ENCODE measurements around the gene RAB8B. TPM values are rescaled to one million over a fixed set of nuclear protein-coding genes. Genes with fewer than 3 reads are reported as not detected.
A peak's percentile ranks its signal among the peaks of the same experiment; 100 is the strongest.

RAB8B gene
- total RNA-seq, 4 donors from 2014 or later, result 47.6 to 179 (median 67.1) TPM

DNA sequence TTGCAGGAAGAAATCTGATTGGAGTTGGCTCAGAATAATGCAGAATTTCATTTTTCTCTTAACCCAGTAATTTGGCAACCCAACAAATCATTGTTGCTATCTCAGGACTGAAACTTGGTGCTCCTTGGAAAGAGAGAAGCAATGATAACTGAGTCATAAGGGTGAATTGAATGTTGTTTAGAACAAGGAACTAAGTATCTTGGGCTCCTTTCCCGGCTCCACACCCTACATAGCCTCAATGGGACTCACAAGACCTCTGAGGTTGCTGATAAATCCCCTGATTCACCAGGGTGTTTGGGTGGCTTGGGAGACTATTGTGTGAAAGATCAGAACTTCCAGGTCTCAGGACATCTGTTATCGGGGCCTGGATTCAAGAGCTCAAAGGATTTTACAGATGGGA is 7.8 kb upstream of the RAB8B start:
- TF ChIP-seq, protein P1, sequence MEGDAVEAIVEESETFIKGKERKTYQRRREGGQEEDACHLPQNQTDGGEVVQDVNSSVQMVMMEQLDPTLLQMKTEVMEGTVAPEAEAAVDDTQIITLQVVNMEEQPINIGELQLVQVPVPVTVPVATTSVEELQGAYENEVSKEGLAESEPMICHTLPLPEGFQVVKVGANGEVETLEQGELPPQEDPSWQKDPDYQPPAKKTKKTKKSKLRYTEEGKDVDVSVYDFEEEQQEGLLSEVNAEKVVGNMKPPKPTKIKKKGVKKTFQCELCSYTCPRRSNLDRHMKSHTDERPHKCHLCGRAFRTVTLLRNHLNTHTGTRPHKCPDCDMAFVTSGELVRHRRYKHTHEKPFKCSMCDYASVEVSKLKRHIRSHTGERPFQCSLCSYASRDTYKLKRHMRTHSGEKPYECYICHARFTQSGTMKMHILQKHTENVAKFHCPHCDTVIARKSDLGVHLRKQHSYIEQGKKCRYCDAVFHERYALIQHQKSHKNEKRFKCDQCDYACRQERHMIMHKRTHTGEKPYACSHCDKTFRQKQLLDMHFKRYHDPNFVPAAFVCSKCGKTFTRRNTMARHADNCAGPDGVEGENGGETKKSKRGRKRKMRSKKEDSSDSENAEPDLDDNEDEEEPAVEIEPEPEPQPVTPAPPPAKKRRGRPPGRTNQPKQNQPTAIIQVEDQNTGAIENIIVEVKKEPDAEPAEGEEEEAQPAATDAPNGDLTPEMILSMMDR (IDR thresholded peaks at IDR 0.05), result no peak
- TF ChIP-seq POLR2A (IDR thresholded peaks at IDR 0.05), result no peak
- no peak for DNase-seq
- no peak overlapping the region for H3K4me3 ChIP-seq
- H3K27ac ChIP-seq, result no peak overlapping the region
- intact Hi-C loops (cut with DNase I; ENCODE audit: low total_unique reads), result no loop called here
- no peaks in the 10 kb centered on the region for H3K4me1 ChIP-seq
- H3K36me3 ChIP-seq, result no peaks in the 10 kb centered on the region
- no peaks in the 10 kb centered on the region for H3K9me3 ChIP-seq
- H3K27me3 ChIP-seq, result no peaks in the 10 kb centered on the region

DNA sequence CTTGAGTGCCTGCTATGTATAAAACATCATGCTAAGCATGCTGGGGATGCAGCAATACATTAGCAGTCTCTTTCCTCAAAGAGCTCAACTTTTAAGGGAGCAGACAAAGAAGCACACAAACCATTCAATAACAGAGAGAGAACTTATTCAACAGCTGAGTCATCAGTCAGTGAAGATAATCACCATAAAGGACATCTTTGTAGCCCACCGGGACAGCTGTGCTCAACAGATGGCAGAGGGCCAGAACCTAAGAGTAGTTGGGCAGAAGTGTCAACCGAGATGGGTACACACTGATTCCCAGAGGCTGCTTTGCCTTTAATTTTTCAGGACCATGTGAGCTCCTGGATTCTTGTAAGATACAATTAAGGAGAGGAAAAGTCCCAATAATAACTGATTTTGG is 4.2 kb upstream of the RAB8B start:
- Histone ChIP-seq H3K36me3 (no peaks in the 10 kb centered on the region), H3K4me1 (no peaks in the 10 kb centered on the region), H3K9me3 (no peaks in the 10 kb centered on the region), H3K4me3 (no peak overlapping the region), H3K27me3 (no peaks in the 10 kb centered on the region), H3K27ac (no peak overlapping the region)
- TF ChIP-seq, protein P1 (IDR thresholded peaks at IDR 0.05), result no peak
- TF ChIP-seq POLR2A (IDR thresholded peaks at IDR 0.05), result no peak
- intact Hi-C loops (cut with DNase I; ENCODE audit: low total_unique reads), result no loop called here
- DNase-seq, result no peak

DNA sequence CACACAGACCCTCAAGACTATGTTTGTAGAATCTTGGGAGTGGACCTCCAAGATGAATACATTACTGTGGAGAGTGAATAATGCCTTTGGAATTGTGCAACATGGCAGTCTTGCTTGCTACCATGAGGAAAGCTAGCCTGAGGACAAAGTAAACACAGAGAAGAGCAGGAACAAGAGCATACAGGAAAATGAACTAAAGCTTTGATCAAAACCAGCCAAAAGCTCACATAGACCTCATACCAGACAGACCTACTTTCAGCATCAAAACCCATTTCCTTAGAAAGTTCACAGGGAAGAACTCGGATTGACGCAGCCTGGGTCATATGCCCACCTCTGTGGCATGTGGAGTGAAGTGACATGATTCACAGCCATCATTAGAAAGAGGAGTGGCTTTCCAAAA is 3.3 kb upstream of the RAB8B start:
- no peak overlapping the region for H3K27ac ChIP-seq
- DNase-seq, result no peak
- H3K27me3 ChIP-seq, result no peaks in the 10 kb centered on the region
- no peaks in the 10 kb centered on the region for H3K36me3 ChIP-seq
- H3K4me3 ChIP-seq, result no peak overlapping the region
- intact Hi-C loops (cut with DNase I; ENCODE audit: low total_unique reads), result no loop called here
- no peak for TF ChIP-seq POLR2A (IDR thresholded peaks at IDR 0.05)
- TF ChIP-seq, protein P1 (IDR thresholded peaks at IDR 0.05), result no peak
- no peaks in the 10 kb centered on the region for H3K9me3 ChIP-seq
- no peaks in the 10 kb centered on the region for H3K4me1 ChIP-seq

DNA sequence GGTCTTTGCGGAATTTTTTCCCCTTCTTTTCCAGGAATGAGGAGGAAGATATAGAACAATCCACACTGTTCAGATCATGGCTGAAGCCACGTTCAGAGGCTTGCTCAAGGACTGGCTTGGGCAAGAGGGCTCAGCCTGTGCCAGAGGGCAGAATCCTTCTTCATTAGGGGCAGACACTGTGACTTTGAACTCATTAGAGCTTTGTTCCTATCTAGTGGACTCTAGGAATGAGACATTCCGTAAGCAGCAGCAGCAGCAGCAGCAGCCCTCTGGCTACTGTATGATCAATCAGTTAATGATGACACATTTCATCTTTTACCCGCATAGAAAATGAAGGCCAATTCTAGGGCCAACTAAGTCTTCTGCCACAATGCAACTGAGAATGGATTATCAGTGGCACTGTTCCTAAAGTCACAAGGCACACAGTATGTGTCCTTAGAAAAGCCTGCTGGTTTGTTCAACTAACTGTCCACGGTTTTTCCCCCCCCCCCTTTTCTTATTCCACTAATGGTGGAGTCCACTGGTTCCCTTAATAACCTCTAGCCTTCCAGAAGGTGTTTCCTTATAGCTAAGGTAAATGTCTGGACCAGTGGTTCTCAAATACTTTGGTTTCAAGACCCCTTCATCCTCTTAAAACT is 1.7 kb upstream of the RAB8B start:
- H3K4me1 ChIP-seq, result peaks cover 0 to 5% of the 10 kb centered on the region in 2 donors
- no peak overlapping the region for H3K27ac ChIP-seq
- no peaks in the 10 kb centered on the region for H3K27me3 ChIP-seq
- no peaks in the 10 kb centered on the region for H3K36me3 ChIP-seq
- H3K4me3 ChIP-seq, result no peak overlapping the region
- intact Hi-C loops (cut with DNase I; ENCODE audit: low total_unique reads), result no loop called here
- H3K9me3 ChIP-seq, result no peaks in the 10 kb centered on the region
- DNase-seq, result no peak
- TF ChIP-seq POLR2A (IDR thresholded peaks at IDR 0.05), result no peak
- TF ChIP-seq, protein P1 (IDR thresholded peaks at IDR 0.05), result no peak

DNA sequence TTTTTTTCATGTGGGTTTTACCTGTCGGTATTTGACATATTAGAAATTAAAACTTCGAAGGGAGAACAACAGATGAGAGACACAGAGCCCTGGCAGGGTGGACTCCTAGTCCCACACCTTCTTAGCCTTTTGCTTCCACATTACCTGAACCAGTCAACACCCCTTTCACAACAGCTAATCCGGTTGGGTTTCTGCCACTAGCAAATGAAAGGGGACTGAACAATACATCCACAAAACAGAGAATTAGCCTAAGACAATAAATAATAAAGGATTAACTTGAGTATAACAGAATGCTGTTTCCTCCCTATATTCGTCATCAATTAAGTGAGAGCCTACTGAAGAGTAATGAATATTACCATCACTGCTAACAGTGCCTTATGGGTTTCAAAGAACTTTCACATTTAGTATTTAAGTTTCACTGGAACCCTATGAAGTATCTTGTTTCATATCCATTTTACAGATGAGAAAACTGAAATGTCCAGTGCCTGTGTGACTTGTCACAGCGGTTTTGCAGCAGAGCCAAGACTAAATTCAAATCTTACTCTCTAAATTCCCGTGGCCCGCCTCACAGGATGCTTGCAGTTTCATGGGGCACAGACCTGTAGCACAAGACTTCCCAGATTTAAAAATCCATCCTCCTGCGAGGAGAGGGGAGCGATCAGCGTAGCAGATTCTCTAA is 1.0 kb upstream of the RAB8B start:
- Histone ChIP-seq H3K36me3 (no peaks in the 10 kb centered on the region), H3K9me3 (no peaks in the 10 kb centered on the region), H3K4me1 (peaks cover 0 to 5% of the 10 kb centered on the region in 2 donors), H3K4me3 (peak overlapping the region; percentile 80 to 97), H3K27me3 (no peaks in the 10 kb centered on the region), H3K27ac (peak overlapping the region; percentile 75 to 96)
- intact Hi-C loops (cut with DNase I; ENCODE audit: low total_unique reads), result no loop called here
- peak in 1 of 2 donors; percentile 18 for DNase-seq
- no peak for TF ChIP-seq POLR2A (IDR thresholded peaks at IDR 0.05)
- TF ChIP-seq, protein P1 (IDR thresholded peaks at IDR 0.05), result no peak
